CD14-positive monocyte (primary cell): Measurements from ENCODE around the gene SRD5A3. TPM values are rescaled to one million over a fixed set of nuclear protein-coding genes. Genes with fewer than 3 reads are reported as not detected.

Experiments used
- DNase-seq, 3 donors: peaks; one replicate each; pipeline ENCODE4 v3.0.0-alpha.2; 2011 to 2022
- H2AFZ ChIP-seq: 2 replicates; pipeline ENCODE4 v1.6.0; 2012; ENCODE audit warnings: mild to moderate bottlenecking, low read depth, low read length, inconsistent platforms; ENCODE audit not compliant: insufficient read depth, poor library complexity, severe bottlenecking
- H3K27ac ChIP-seq, 2 donors: 1 replicate in 1 of 2; 2 replicates in 1 of 2; pipeline ENCODE4 v1.5.1; 2012 to 2013; ENCODE audit warnings: low read length in 2 of 2, control low read depth in 1 of 2, inconsistent platforms in 1 of 2, low read depth in 1 of 2, mild to moderate bottlenecking in 1 of 2
- H3K27me3 ChIP-seq, 2 donors: one replicate each; pipeline versions ENCODE4 v1.6.0 to v1.6.1; 2011 to 2013; ENCODE audit warnings: low read length in 2 of 2; ENCODE audit not compliant: control insufficient read depth in 2 of 2, insufficient read depth in 2 of 2
- H3K36me3 ChIP-seq, 2 donors: replicated peaks in 1 of 2; 1 replicate in 1 of 2; 2 replicates in 1 of 2; pipeline versions ENCODE4 v1.5.1 to v1.6.1; 2012 to 2013; ENCODE audit warnings: low read length in 2 of 2, control low read depth in 1 of 2, inconsistent platforms in 1 of 2, mild to moderate bottlenecking in 1 of 2; ENCODE audit not compliant: insufficient read depth in 2 of 2, control insufficient read depth in 1 of 2
- H3K4me1 ChIP-seq, 2 donors: 1 replicate in 1 of 2; 2 replicates in 1 of 2; pipeline versions ENCODE4 v1.5.1 to v1.6.1; 2012 to 2013; ENCODE audit warnings: low read length in 2 of 2, control low read depth in 1 of 2, inconsistent platforms in 1 of 2, mild to moderate bottlenecking in 1 of 2, moderate library complexity in 1 of 2; ENCODE audit not compliant: insufficient read depth in 2 of 2, control insufficient read depth in 1 of 2
- H3K4me2 ChIP-seq: replicated peaks from 2 replicates; pipeline ENCODE3; 2012; ENCODE audit warnings: low read length, moderate library complexity, mild to moderate bottlenecking; ENCODE audit not compliant: poor library complexity, severe bottlenecking; ENCODE audit errors: extremely low read depth
- H3K4me3 ChIP-seq, 3 experiments: fragments of 200-600 bp in 1 of 3; sonication (generic) in 1 of 3; replicated peaks in 1 of 3; 1 replicate in 2 of 3; 2 replicates in 1 of 3; pipeline ENCODE4 v1.5.1; 2011 to 2013; ENCODE audit warnings: low read length in 3 of 3, mild to moderate bottlenecking in 3 of 3, control low read depth in 2 of 3, low read depth in 2 of 3, inconsistent platforms in 1 of 3, moderate library complexity in 1 of 3
- H3K79me2 ChIP-seq: 2 replicates; pipeline ENCODE4 v1.6.0; 2012; ENCODE audit warnings: mild to moderate bottlenecking, control low read depth, inconsistent platforms, low read length, moderate library complexity; ENCODE audit not compliant: insufficient read depth
- H3K9ac ChIP-seq: 2 replicates; pipeline ENCODE4 v1.6.0; 2017; ENCODE audit warnings: low read length, mild to moderate bottlenecking; ENCODE audit not compliant: insufficient read depth, poor library complexity, severe bottlenecking
- H3K9me3 ChIP-seq, 2 donors: replicated peaks in 1 of 2; 1 replicate in 1 of 2; 2 replicates in 1 of 2; pipeline versions ENCODE4 v1.5.1 to v1.6.1; 2012 to 2013; ENCODE audit warnings: low read length in 2 of 2, control low read depth in 1 of 2; ENCODE audit not compliant: control insufficient read depth in 1 of 2, insufficient read depth in 1 of 2
- H4K20me1 ChIP-seq: 2 replicates; pipeline ENCODE4 v1.6.0; 2012; ENCODE audit warnings: mild to moderate bottlenecking, low read length, control low read depth, moderate library complexity; ENCODE audit not compliant: insufficient read depth
- H3K27ac Mint-ChIP-seq, 7 donors: one replicate each; pipeline ENCODE4 v1.8.0; 2020; ENCODE audit warnings: mild to moderate bottlenecking in 7 of 7, mixed read lengths in 7 of 7, moderate library complexity in 6 of 7, inconsistent platforms in 2 of 7
- H3K27me3 Mint-ChIP-seq, 3 donors: one replicate each; pipeline ENCODE4 v1.8.0; 2021 to 2022; ENCODE audit warnings: low read depth in 3 of 3, mild to moderate bottlenecking in 3 of 3, mixed read lengths in 3 of 3, moderate library complexity in 3 of 3, inconsistent platforms in 1 of 3
- H3K36me3 Mint-ChIP-seq, 2 donors: one replicate each; pipeline ENCODE4 v1.8.0; 2020; ENCODE audit warnings: mixed read lengths in 2 of 2, inconsistent platforms in 1 of 2, mild to moderate bottlenecking in 1 of 2
- H3K4me1 Mint-ChIP-seq: one replicate; pipeline ENCODE4 v1.8.0; 2020; ENCODE audit warnings: mild to moderate bottlenecking, mixed read lengths
- H3K4me3 Mint-ChIP-seq, 2 donors: one replicate each; pipeline ENCODE4 v1.8.0; 2020; ENCODE audit warnings: mild to moderate bottlenecking in 2 of 2, mixed read lengths in 2 of 2, moderate library complexity in 1 of 2
- H3K9me3 Mint-ChIP-seq, 7 donors: one replicate each; pipeline ENCODE4 v1.8.0; 2020 to 2022; ENCODE audit warnings: mixed read lengths in 7 of 7, mild to moderate bottlenecking in 6 of 7, moderate library complexity in 6 of 7, inconsistent platforms in 2 of 7
- WGBS: methylation state at CpG from one replicate; pipeline ENCODE4 v1.1.5; 2013; ENCODE audit warnings: missing lambda C conversion rate; ENCODE audit not compliant: insufficient coverage; 5-methylcytosine and 5-hydroxymethylcytosine counted together
- intact Hi-C, 2 donors: fragments of 100-400 bp; cut with micrococcal nuclease; formaldehyde crosslinking; loops; one replicate each; pipeline versions ENCODE4 v1.15.0 to v1.15.1; 2023
- polyA plus RNA-seq, 3 donors: library from polyadenylated mRNA; depleted of rRNA in 1 of 3; unstranded in 2 of 3; stranded (reverse) in 1 of 3; fragments of 300-500 nt in 2 of 3; fragments of >200 nt in 1 of 3; fragmentation: Illumina TruSeq in 2 of 3; gene quantifications; 1 replicate in 2 of 3; 2 replicates in 1 of 3; pipeline ENCODE4 v1.2.3, GENCODE V29; 2012 to 2021
- TF ChIP-seq, protein P1 (sequence below): fragments of 200-600 bp; IDR thresholded peaks from one replicate; pipeline ENCODE4 v1.8.0; 2022; ENCODE audit warnings: antibody characterized with exemption, mild to moderate bottlenecking

SRD5A3 gene
- polyA plus RNA-seq, 3 donors, result 5.9 to 26.2 (median 16.2) TPM

GRCh38 chr4:55338486-55338885 lies 7.6 kb upstream of the SRD5A3 start:
- H2AFZ ChIP-seq, result no peak overlapping the region
- no peak overlapping the region for H3K4me2 ChIP-seq
- TF ChIP-seq, protein P1, sequence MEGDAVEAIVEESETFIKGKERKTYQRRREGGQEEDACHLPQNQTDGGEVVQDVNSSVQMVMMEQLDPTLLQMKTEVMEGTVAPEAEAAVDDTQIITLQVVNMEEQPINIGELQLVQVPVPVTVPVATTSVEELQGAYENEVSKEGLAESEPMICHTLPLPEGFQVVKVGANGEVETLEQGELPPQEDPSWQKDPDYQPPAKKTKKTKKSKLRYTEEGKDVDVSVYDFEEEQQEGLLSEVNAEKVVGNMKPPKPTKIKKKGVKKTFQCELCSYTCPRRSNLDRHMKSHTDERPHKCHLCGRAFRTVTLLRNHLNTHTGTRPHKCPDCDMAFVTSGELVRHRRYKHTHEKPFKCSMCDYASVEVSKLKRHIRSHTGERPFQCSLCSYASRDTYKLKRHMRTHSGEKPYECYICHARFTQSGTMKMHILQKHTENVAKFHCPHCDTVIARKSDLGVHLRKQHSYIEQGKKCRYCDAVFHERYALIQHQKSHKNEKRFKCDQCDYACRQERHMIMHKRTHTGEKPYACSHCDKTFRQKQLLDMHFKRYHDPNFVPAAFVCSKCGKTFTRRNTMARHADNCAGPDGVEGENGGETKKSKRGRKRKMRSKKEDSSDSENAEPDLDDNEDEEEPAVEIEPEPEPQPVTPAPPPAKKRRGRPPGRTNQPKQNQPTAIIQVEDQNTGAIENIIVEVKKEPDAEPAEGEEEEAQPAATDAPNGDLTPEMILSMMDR, result no peak
- no peak overlapping the region for H3K4me3 ChIP-seq
- no peaks in the 10 kb centered on the region for H3K79me2 ChIP-seq
- no peaks in the 10 kb centered on the region for H3K36me3 Mint-ChIP-seq
- H3K4me3 Mint-ChIP-seq, result no peak overlapping the region
- H3K27ac ChIP-seq, result no peak overlapping the region
- no peaks in the 10 kb centered on the region for H3K9me3 ChIP-seq
- no peak overlapping the region for H3K27ac Mint-ChIP-seq
- peaks cover 2 to 13% of the 10 kb centered on the region in 2 donors for H3K4me1 ChIP-seq
- intact Hi-C loops, result no loop called here
- H4K20me1 ChIP-seq, result no peaks in the 10 kb centered on the region
- peaks cover 0 to 12% (median 2%) of the 10 kb centered on the region in 7 donors for H3K9me3 Mint-ChIP-seq
- peaks cover 0 to 5% (median 0%) of the 10 kb centered on the region in 3 donors for H3K27me3 Mint-ChIP-seq
- no peak overlapping the region for H3K9ac ChIP-seq
- 20% methylated on average over 1 of the region's 4 CpGs for WGBS
- H3K27me3 ChIP-seq, result no peaks in the 10 kb centered on the region
- H3K4me1 Mint-ChIP-seq, result peaks cover 6% of the 10 kb centered on the region
- DNase-seq, result peak in 2 of 3 donors; percentile 22 to 26
- H3K36me3 ChIP-seq, result no peaks in the 10 kb centered on the region

DNA sequence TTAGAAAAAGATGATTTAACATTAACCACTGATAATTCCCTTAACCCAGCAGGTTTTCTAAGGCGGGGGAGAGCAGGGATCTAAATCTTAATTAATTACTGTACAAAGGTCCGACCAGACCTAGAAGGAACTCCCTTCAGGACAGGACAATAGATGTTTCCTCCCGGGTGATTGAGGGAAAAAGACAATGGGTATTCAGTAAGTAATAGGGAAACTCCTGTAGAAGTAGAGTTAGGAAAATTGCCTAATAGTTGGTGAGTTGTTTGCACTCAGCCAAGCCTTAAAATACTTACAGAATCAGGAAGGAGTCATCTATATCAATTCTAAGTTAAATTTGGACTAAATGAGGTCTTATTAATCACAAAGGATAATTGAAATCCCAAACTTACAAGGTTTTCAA lies 5.8 kb upstream of the SRD5A3 start:
- H3K4me3 ChIP-seq, result no peak overlapping the region
- no peaks in the 10 kb centered on the region for H3K9me3 ChIP-seq
- intact Hi-C loops, result loop anchor here in 1 of 2 donors (10.0 kb wide), 1 partner anchor 515 kb away; the partner anchor contains the start of gene EXOC1
- H3K79me2 ChIP-seq, result no peaks in the 10 kb centered on the region
- H3K27me3 Mint-ChIP-seq, result peaks cover 0 to 5% (median 0%) of the 10 kb centered on the region in 3 donors
- no peak overlapping the region for H3K4me2 ChIP-seq
- no peaks in the 10 kb centered on the region for H3K36me3 ChIP-seq
- no CpG with 5 or more reads among the region's 3 CpGs for WGBS
- H3K4me3 Mint-ChIP-seq, result no peak overlapping the region
- H3K27me3 ChIP-seq, result no peaks in the 10 kb centered on the region
- no peak overlapping the region for H3K27ac ChIP-seq
- peak in 2 of 3 donors; percentile 15 to 43 for DNase-seq
- no peaks in the 10 kb centered on the region for H4K20me1 ChIP-seq
- H3K4me1 ChIP-seq, result peaks cover 2 to 13% of the 10 kb centered on the region in 2 donors
- peak overlapping the region in 2 of 7 donors; percentile 32 to 50 for H3K27ac Mint-ChIP-seq
- H3K9ac ChIP-seq, result no peak overlapping the region
- TF ChIP-seq, protein P1, result no peak
- peaks cover 6% of the 10 kb centered on the region for H3K4me1 Mint-ChIP-seq
- H3K9me3 Mint-ChIP-seq, result peaks cover 0 to 12% (median 2%) of the 10 kb centered on the region in 7 donors
- no peak overlapping the region for H2AFZ ChIP-seq
- H3K36me3 Mint-ChIP-seq, result no peaks in the 10 kb centered on the region
